T-cell (primary cell): Measurements from ENCODE around the gene SF1. TPM values are rescaled to one million over a fixed set of nuclear protein-coding genes. Genes with fewer than 3 reads are reported as not detected.
A peak's percentile ranks its signal among the peaks of the same experiment; 100 is the strongest.

Source experiments
- ATAC-seq, 4 experiments: fragments of 200-7000 bp in 3 of 4; fragments of 150-1000 bp in 1 of 4; cut with Tn5 transposase; replicated peaks in 1 of 4; 1 replicate in 3 of 4; 2 replicates in 1 of 4; pipeline ENCODE4 v1.10.0; 2021; ENCODE audit warnings: moderate library complexity in 3 of 4, mild to moderate bottlenecking in 2 of 4, moderate number of reproducible peaks in 1 of 4
- CTCF ChIA-PET, 2 donors: fragments of 300-600 bp; sonication (Branson Sonifier 250); formaldehyde crosslinking; loops; one replicate each; lab custom pipeline; 2022; ENCODE audit warnings: antibody characterized with exemption in 2 of 2; lab: Charles Lee
- POLR2A ChIA-PET, 2 donors: fragments of 300-600 bp; sonication (Branson Sonifier 250); formaldehyde crosslinking; loops; one replicate each; lab custom pipeline; 2022; ENCODE audit warnings: antibody characterized with exemption in 2 of 2; lab: Charles Lee
- DNase-seq, 35 experiments: peaks; one replicate each; pipeline versions ENCODE4 v3.0.0 to v3.0.0-alpha.2; 2013 to 2023
- H3K27ac ChIP-seq: one replicate; pipeline ENCODE4 v1.5.1; 2013; ENCODE audit warnings: low read length
- H3K27me3 ChIP-seq, 2 experiments: replicated peaks in 1 of 2; 1 replicate in 1 of 2; 2 replicates in 1 of 2; pipeline versions ENCODE4 v1.6.1 to v1.7.0; 2013; ENCODE audit warnings: low read length in 1 of 2, mixed read lengths in 1 of 2; ENCODE audit not compliant: control insufficient read depth in 2 of 2, insufficient read depth in 2 of 2; ENCODE audit errors: extremely low read depth in 1 of 2
- H3K36me3 ChIP-seq, 2 donors: 1 replicate in 1 of 2; 2 replicates in 1 of 2; pipeline versions ENCODE4 v1.6.1 to v1.7.0; 2013; ENCODE audit warnings: low read length in 1 of 2; ENCODE audit not compliant: control insufficient read depth in 2 of 2, insufficient read depth in 1 of 2; ENCODE audit errors: extremely low read depth in 1 of 2
- H3K4me1 ChIP-seq, 2 experiments: 1 replicate in 1 of 2; 2 replicates in 1 of 2; pipeline versions ENCODE4 v1.6.1 to v1.7.0; 2013; ENCODE audit warnings: low read length in 2 of 2, mixed read lengths in 1 of 2; ENCODE audit not compliant: insufficient read depth in 2 of 2, control insufficient read depth in 1 of 2; ENCODE audit errors: extremely low read depth in 1 of 2
- H3K4me3 ChIP-seq, 2 donors: 1 replicate in 1 of 2; 2 replicates in 1 of 2; pipeline versions ENCODE4 v1.5.1 to v1.7.0; 2013; ENCODE audit warnings: mild to moderate bottlenecking in 2 of 2, low read length in 1 of 2, moderate library complexity in 1 of 2; ENCODE audit not compliant: control insufficient read depth in 1 of 2; ENCODE audit errors: extremely low read depth in 1 of 2
- H3K9me3 ChIP-seq: 2 replicates; pipeline ENCODE4 v1.7.0; 2013
- H3K27ac Mint-ChIP-seq, 2 donors: one replicate each; pipeline ENCODE4 v1.8.0; 2020 to 2021; ENCODE audit warnings: mild to moderate bottlenecking in 2 of 2, mixed read lengths in 2 of 2
- H3K27me3 Mint-ChIP-seq, 2 donors: one replicate each; pipeline ENCODE4 v1.8.0; 2021 to 2022; ENCODE audit warnings: mixed read lengths in 2 of 2
- H3K36me3 Mint-ChIP-seq: one replicate; pipeline ENCODE4 v1.8.0; 2021; ENCODE audit warnings: mixed read lengths
- H3K4me1 Mint-ChIP-seq, 3 donors: one replicate each; pipeline ENCODE4 v1.8.0; 2020 to 2022; ENCODE audit warnings: mixed read lengths in 3 of 3, mild to moderate bottlenecking in 1 of 3
- H3K4me3 Mint-ChIP-seq, 3 donors: one replicate each; pipeline ENCODE4 v1.8.0; 2020 to 2022; ENCODE audit warnings: mild to moderate bottlenecking in 3 of 3, mixed read lengths in 3 of 3, moderate library complexity in 3 of 3
- H3K9me3 Mint-ChIP-seq, 3 donors: one replicate each; pipeline ENCODE4 v1.8.0; 2020 to 2022; ENCODE audit warnings: mixed read lengths in 3 of 3
- WGBS: methylation state at CpG from one replicate; pipeline ENCODE4 v1.1.5; 2013; ENCODE audit warnings: missing lambda C conversion rate; ENCODE audit not compliant: insufficient coverage; 5-methylcytosine and 5-hydroxymethylcytosine counted together
- total RNA-seq, 35 experiments: library from RNA in 6 of 35; stranded (reverse) in 6 of 35; fragments of 120-200 nt in 1 of 35; gene quantifications; one replicate each; pipeline versions ENCODE4 v1.2.1 to v1.2.4 and lab custom pipeline; 2013 to 2026

SF1 gene
- total RNA-seq, 5 donors from 2014 or later (not counting 1 experiment from before 2014, with no cell fraction given) = 670 to 1,510 (median 732) TPM

DNA sequence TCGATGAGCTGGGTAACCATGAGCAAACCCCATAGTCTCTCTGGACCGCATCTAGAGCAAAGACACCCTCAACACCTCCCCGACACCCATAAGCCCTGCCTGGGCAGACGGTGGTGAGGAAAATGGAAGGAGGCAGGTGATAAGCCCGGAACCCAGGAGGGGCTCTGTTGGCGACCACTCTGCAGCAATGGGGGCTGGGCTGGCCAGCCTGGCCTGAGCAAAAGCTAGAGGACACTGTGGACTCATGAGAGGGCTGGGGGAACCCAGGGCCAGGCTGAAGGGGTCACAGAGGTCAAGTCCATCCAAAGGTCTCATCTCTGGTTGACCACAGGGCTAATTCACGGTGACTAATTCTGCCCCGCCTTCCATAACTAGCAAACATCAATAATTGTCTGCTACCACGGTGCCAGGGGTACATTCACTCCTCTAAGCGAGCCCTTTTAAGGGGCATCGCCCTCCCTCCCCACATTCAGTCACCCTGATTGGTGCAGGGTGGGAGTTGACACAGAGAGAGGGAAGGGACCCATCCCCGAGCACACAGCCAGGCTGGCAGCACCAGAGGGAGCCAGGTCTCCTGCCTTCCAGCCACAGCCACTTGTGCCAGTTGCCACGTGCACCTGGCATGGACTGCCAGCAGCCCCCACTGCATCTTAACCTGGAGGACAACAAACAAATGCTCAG, 22.5 kb downstream of the SF1 start:
- peak in 1 of 35 experiments; percentile 23 for DNase-seq
- WGBS = 79% methylated on average over 4 of the region's 13 CpGs
- Mint-ChIP-seq H3K9me3 (no peaks in the 10 kb centered on the region), H3K27me3 (no peaks in the 10 kb centered on the region), H3K4me1 (peaks cover 36 to 42% (median 37%) of the 10 kb centered on the region in 3 donors), H3K36me3 (peaks cover 14% of the 10 kb centered on the region), H3K4me3 (no peak overlapping the region), H3K27ac (no peak overlapping the region)
- H3K36me3 ChIP-seq = peaks cover 17 to 32% of the 10 kb centered on the region in 2 donors
- peaks cover 16 to 78% of the 10 kb centered on the region in 2 experiments for H3K4me1 ChIP-seq
- no peaks in the 10 kb centered on the region for H3K9me3 ChIP-seq
- H3K27ac ChIP-seq = no peak overlapping the region
- ChIA-PET POLR2A (no interaction called here), CTCF (no interaction called here)
- no peaks in the 10 kb centered on the region for H3K27me3 ChIP-seq
- no peak overlapping the region for H3K4me3 ChIP-seq
- ATAC-seq = no peak

DNA sequence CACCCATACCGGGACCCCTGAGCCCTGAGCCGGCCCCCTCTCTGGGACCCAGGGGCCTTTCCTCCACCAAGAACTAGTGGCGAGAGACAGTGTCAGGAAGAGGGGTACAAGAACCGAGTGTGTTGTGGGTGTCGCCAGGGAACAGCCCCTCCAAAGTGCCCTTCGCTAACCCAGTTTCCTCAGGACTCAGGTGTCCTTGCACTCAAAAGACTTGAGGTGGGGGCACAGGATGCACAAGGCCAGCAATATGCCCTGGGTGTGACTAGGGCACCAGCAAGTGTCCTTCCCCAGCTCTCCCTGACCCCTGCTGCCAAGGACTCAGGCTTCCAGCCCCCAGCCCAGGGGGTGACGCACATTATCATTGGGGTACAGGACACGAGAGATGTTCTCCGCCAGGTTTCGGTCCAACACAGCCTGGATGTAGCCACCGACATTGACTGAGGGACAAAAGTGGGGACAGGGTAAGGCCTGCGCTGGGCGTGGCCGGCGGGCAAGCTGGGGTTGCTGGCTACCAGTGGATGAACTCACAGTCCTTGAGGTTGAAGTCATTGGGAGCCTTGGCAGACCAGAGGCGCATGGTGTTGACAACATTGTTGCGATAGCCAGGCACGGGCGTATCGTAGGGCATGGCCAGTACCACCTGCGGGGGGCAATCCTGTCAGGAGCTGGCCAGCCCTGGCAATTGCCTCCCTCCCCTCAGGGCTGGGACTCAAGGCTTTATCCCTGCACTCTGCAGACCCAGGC, 23.3 kb downstream of the SF1 start:
- H3K27me3 Mint-ChIP-seq = no peaks in the 10 kb centered on the region
- H3K4me3 ChIP-seq = no peak overlapping the region
- ChIA-PET POLR2A (no interaction called here), CTCF (no interaction called here)
- peaks cover 17% of the 10 kb centered on the region for H3K36me3 Mint-ChIP-seq
- no peaks in the 10 kb centered on the region for H3K27me3 ChIP-seq
- WGBS = 95% methylated on average over 17 of the region's 21 CpGs
- H3K4me1 ChIP-seq = peaks cover 9 to 78% of the 10 kb centered on the region in 2 experiments
- no peaks in the 10 kb centered on the region for H3K9me3 ChIP-seq
- no peak overlapping the region for H3K27ac Mint-ChIP-seq
- DNase-seq (no peak), ATAC-seq (no peak)
- peaks cover 36 to 42% (median 37%) of the 10 kb centered on the region in 3 donors for H3K4me1 Mint-ChIP-seq
- H3K27ac ChIP-seq = no peak overlapping the region
- H3K4me3 Mint-ChIP-seq = no peak overlapping the region
- H3K36me3 ChIP-seq = peaks cover 17 to 31% of the 10 kb centered on the region in 2 donors
- no peaks in the 10 kb centered on the region for H3K9me3 Mint-ChIP-seq

DNA sequence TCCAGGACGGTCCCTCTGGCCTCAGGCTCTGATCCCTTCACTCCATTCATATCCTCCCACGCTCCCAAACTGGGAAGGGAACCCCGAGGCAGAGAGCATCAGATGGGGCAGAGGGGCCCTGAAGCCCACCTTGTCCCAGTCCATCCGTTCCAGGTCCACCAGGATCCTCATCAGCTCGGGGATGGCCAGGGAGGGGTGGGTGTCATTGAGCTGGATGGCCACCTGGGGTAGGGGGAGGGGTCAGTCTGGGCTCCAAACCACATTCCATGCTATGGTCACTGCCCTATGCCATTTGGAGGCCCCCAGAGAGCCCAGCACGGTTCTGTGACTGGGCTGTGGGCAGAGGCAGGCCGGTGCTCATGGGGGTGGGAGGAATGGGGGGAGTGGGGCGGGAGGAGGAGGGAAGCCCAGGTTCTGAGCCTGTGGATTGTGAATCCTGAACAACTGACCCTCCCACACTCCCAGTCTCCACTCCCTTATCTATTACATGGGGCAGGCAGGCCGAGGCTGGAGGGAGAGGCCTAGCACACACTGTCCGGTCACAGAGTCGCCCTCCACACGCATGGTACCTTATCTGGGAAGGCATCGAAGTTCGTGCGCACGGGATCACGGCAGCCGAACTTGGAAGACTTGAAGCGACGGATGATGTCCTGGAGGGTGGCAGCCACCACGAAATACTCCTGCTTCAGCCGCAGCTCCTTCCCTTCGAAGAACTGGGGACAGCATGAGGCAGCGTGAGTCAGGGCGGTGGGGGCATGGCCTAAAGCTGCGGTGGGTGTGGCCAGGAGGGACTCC, 24.0 kb downstream of the SF1 start:
- ChIA-PET CTCF (no interaction called here), POLR2A (interaction anchor here in 1 of 2 donors (0.5 kb wide), 1 partner anchor 21 kb away, joined by 3 read pairs; no protein-coding TSS in a partner anchor)
- Histone ChIP-seq H3K27ac (no peak overlapping the region), H3K36me3 (peaks cover 17 to 31% of the 10 kb centered on the region in 2 donors), H3K9me3 (no peaks in the 10 kb centered on the region), H3K4me1 (peaks cover 2 to 71% of the 10 kb centered on the region in 2 experiments), H3K27me3 (no peaks in the 10 kb centered on the region), H3K4me3 (no peak overlapping the region)
- H3K27ac Mint-ChIP-seq = no peak overlapping the region
- no peak overlapping the region for H3K4me3 Mint-ChIP-seq
- H3K27me3 Mint-ChIP-seq = no peaks in the 10 kb centered on the region
- H3K9me3 Mint-ChIP-seq = no peaks in the 10 kb centered on the region
- H3K4me1 Mint-ChIP-seq = peaks cover 31 to 38% (median 31%) of the 10 kb centered on the region in 3 donors
- no peak for ATAC-seq
- peaks cover 17% of the 10 kb centered on the region for H3K36me3 Mint-ChIP-seq
- 94% methylated on average over 16 of the region's 26 CpGs for WGBS
- no peak for DNase-seq

DNA sequence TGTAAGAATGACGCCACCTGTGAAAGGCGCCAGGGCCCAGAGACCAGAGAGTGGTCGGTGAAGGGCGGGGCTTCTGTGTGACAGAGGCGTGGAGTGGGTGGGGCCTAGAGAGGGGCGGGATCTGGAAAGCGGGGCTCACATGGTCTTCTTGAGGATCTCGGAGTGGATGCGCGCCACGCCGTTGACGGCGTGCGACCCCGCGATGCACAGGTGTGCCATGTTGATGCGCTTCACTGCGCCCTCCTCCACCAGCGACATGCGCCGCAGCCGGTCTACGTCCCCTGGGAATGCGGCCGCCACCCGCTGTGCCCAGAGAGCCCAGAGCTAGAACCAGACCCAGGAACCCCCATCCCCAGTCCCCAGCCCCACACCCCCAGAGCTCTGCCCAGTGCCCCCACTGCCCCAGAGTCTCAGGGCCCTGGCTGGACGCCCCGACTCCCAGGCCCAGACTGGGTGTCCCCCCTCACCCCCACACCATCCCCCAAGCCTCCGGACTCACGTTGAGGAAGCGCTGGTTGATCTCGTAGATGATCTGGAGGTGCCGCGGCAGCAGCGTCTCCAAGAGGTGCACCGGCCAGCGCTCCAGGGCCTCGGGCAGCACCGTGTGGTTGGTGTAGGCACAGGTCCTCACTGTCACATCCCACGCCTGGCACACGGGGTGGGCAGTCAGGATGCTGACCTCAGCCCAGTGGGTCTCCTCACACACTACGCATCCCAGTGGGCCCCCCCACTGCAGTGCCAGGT, 24.8 kb downstream of the SF1 start:
- Mint-ChIP-seq H3K36me3 (peaks cover 17% of the 10 kb centered on the region), H3K9me3 (no peaks in the 10 kb centered on the region), H3K27ac (no peak overlapping the region), H3K27me3 (no peaks in the 10 kb centered on the region), H3K4me3 (no peak overlapping the region), H3K4me1 (peaks cover 25 to 33% (median 29%) of the 10 kb centered on the region in 3 donors)
- ATAC-seq (no peak), DNase-seq (no peak)
- Histone ChIP-seq H3K27ac (no peak overlapping the region), H3K4me1 (peaks cover 0 to 63% of the 10 kb centered on the region in 2 experiments), H3K36me3 (peaks cover 17 to 31% of the 10 kb centered on the region in 2 donors), H3K9me3 (no peaks in the 10 kb centered on the region), H3K27me3 (no peaks in the 10 kb centered on the region), H3K4me3 (no peak overlapping the region)
- ChIA-PET CTCF (no interaction called here), POLR2A (interaction anchor here in 1 of 2 donors (0.5 kb wide), 1 partner anchor 20 kb away, joined by 3 read pairs; no protein-coding TSS in a partner anchor)
- whole genome bisulfite sequencing = 94% methylated on average over 24 of the region's 43 CpGs

DNA sequence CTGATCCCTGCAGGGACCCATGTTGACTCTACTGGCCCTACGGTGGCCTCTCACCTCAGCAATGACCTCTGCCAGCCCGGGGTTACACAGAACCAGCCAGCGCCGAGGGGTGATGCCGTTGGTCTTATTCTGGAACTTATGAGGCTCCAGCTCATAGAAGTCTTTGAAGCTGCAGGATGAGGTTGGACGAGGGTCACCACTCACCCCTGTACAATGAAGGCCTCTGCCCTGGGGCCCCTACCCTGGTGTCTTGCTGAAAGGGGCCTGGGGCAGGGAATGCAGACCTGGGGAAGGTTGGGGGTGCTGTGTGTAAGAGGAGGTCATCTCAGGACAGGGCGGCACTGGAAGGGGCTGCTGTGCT, 25.3 kb downstream of the SF1 start:
- ATAC-seq = no peak
- no peaks in the 10 kb centered on the region for H3K9me3 ChIP-seq
- 92% methylated on average over 6 of the region's 7 CpGs for WGBS
- H3K36me3 Mint-ChIP-seq = peaks cover 17% of the 10 kb centered on the region
- no peaks in the 10 kb centered on the region for H3K9me3 Mint-ChIP-seq
- H3K27me3 ChIP-seq = no peaks in the 10 kb centered on the region
- H3K27me3 Mint-ChIP-seq = no peaks in the 10 kb centered on the region
- no peak overlapping the region for H3K27ac ChIP-seq
- H3K4me1 Mint-ChIP-seq = peaks cover 24 to 35% (median 33%) of the 10 kb centered on the region in 3 donors
- no peak overlapping the region for H3K4me3 Mint-ChIP-seq
- H3K4me1 ChIP-seq = peaks cover 0 to 57% of the 10 kb centered on the region in 2 experiments
- H3K27ac Mint-ChIP-seq = peak overlapping the region in 1 of 2 donors; percentile 27
- no peak for DNase-seq
- ChIA-PET CTCF (no interaction called here), POLR2A (no interaction called here)
- H3K36me3 ChIP-seq = peaks cover 17 to 28% of the 10 kb centered on the region in 2 donors
- no peak overlapping the region for H3K4me3 ChIP-seq
